HG03439 (cell line): ENCODE measurements around the gene SNX2.
A peak's percentile ranks its signal among the peaks of the same experiment; 100 is the strongest.

Source experiments
- ATAC-seq: cut with Tn5 transposase; IDR thresholded peaks from one replicate; pipeline ENCODE4 v1.9.1; 2021; ENCODE audit warnings: mild to moderate bottlenecking, moderate library complexity; ENCODE audit not compliant: unreplicated experiment

The SNX2 gene

GRCh38 chr5:122772446-122772845, 2.4 kb upstream of the SNX2 start:
- ATAC-seq: no peak

GRCh38 chr5:122773619-122774018, 1.3 kb upstream of the SNX2 start:
- no peak for ATAC-seq

DNA sequence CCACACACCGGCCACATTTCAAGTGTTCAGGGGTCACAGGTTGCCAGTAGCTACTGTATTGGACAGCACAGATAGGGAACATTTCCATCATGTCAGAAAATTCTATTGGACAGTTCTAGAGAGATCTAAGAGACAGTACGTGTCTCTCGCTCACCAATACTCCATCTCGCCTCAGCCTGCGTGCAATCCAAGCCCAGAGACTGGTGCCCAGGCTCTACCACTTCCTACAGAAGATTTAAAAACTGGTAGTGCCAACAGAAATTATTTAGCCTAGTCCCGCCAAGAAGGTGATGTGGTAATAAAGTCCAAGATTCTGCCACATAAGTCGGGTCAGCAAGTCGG, 390 bp upstream of the SNX2 start:
- ATAC-seq: peak; percentile 34

- no peak for ATAC-seq
These were observed 966 bp downstream of the SNX2 start for GRCh38 chr5:122775550-122776542.

- ATAC-seq: no peak
These were observed 3.3 kb downstream of the SNX2 start for GRCh38 chr5:122778157-122778556.

DNA sequence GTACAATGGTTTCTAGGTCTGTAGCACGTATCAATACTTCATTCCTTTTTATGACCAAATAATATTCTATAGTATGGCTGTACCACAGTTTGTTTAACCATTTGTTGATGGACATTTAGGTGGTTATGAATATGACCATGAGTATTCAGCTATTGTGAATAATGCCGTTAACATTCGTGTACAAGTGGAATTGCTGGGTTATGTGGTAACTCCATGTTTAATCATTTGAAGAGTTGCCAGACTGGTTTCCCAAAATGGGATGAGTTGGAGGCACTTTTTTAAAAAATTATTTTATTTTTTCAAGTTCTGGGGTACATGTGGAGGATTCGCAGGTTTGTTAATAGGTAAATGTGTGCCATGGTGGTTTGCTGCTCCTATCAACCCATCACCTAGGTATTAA, 4.6 kb downstream of the SNX2 start:
- no peak for ATAC-seq

- no peak for ATAC-seq
These were observed 5.4 kb downstream of the SNX2 start for GRCh38 chr5:122780296-122780695.

GRCh38 chr5:122781465-122781864, 6.6 kb downstream of the SNX2 start:
- no peak for ATAC-seq

DNA sequence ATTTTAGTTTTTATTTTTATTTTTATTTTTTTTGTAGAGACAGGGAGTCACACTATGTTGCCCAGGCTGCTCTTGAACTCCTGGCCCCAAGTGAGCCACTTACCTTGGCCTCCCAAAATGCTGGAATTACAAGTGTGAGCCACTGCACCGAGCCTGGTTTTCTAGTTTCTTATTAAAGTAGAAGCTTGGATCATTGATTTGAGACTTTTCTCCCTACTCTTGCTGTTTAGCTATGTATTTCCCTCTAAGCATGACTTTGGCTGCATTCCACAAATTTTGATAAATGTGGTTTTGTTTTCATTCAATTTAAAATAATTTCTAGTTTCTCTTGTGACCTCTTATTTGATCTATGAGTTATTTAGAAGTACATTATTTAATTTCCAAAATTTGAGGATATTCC, 10.4 kb downstream of the SNX2 start:
- no peak for ATAC-seq

DNA sequence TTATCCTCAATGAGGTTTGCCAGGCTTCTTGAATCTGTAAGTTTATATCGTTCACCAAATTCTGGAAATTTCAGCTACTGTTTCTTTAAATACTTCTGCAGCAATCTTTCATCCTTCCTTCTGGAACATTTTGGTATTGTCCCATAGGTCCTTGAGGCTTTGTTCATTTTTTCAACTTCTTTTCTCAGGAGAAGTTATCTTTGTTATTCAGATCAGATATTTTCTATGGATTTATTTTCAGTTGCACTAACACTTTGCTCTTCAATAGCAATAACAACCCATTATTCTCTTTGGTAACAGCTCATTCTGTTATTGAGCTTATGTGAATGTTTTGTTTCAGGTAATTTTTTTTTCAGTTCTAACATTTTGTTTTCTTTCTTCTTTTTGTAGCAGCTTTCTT, 13.5 kb downstream of the SNX2 start:
- ATAC-seq: no peak

GRCh38 chr5:122788996-122789395, 14.1 kb downstream of the SNX2 start:
- no peak for ATAC-seq

DNA sequence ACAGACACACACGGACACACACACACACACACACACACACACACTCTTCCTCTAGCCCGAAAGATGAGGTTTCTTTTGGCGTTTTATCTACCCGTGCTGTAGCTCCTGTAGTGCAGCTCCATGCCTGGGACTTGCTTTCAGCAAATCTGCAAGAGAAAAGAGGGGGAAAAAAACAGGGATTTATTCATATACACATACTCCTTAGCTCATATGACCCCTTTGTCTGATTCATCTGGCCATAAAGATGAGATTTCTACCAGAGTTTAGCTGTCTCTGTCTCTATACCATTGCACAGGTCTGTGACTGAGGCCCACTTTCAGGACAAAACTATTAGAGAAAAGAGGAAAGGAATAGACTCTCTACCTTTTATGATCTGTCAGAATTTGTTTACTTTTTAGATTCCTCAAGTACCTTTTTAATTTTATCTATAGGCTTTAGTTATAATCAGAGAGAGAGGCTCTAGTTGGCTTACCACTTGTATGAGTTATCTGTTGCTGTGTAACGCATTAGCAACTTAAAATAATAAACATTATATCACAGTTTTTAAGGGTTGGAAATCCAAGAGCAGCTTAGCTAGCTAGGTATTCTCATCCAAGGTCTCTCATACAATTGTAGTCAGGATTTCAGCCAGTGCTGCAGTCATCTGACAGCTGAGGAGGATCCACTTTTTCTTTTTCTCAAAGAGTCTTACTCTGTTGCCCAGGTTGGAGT, 14.7 kb downstream of the SNX2 start:
- no peak for ATAC-seq

DNA sequence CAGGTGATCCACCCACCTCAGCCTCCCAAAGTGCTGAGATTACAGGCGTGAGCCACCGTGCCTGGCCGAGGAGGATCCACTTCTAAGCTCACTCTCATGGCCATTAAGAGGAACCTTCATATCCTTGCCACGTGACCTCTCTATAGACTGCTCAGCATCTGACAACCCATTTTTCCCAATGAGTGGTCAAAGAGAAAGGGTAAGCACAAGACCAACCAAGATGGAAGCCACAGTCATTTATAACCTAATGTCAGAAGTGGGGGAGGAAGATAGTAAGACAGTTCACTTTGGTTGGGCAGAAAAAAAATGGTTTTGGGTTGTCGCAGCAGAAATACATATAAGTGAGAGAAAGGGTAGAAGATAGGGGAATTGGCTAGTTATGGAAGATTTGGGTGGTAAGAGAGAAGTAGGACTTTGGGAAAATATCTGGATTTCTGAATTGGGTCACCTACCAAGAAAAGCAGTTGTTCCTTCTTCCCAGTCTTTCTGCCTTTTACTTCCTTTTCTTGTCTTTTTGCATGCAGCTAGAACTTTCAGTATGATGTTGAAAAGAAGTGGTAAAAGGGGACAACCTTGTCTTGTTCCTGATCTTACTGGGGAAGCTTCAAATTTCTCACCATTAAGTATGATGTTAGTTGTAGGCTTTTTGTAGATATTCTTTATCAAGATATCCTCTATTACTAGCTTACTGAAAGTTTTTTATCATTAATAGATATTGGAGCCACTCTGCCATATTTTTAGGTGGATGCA, 15.6 kb downstream of the SNX2 start:
- no peak for ATAC-seq

DNA sequence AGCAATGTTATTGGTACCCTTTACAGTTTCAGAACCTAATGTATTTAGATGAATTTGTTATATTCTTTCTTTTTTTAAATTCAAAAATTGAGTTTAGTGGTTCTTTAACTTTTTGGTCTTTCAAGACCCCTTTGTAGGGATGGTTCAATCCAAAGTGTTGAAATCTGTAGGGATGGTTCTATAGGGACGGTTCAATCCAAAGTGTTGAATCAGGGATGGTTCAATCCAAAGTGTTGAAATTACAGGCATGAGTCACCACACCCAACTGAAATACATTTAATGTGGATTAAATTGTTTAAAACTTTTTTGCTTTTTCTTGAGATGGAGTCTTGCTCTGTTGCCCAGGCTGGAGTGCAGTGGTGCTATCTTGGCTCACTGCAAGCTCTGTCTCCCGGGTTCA, 30.6 kb downstream of the SNX2 start:
- no peak for ATAC-seq

GRCh38 chr5:122810405-122810804, 35.5 kb downstream of the SNX2 start:
- ATAC-seq: no peak

DNA sequence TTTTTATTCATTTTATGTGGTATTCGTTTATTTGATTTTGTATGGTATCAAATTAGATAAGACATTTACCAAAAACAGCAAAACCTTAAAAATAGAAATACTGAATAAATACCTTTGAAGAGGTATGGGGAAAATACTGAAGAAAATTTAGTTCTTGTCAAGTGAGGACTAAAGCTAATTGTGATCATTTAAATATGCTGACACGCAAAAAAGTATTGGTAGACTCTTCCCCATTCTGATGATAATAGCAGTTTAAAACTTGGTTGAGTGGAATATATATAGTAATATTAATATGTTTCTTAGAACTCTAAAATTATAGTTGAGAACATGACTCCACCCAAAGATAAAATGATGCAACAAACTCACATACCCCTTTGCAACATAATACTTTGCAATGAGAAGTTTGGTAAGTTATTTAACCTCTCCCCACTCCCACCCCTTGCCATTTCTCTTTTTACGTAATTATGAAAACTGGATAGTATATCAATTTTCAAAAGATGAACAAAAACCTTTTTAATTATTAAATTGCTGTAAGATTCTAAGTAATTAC, 40.4 kb downstream of the SNX2 start:
- ATAC-seq: no peak

GRCh38 chr5:122816756-122817155, 41.9 kb downstream of the SNX2 start:
- ATAC-seq: no peak

GRCh38 chr5:122831984-122832383, 57.1 kb downstream of the SNX2 start:
- ATAC-seq: no peak

DNA sequence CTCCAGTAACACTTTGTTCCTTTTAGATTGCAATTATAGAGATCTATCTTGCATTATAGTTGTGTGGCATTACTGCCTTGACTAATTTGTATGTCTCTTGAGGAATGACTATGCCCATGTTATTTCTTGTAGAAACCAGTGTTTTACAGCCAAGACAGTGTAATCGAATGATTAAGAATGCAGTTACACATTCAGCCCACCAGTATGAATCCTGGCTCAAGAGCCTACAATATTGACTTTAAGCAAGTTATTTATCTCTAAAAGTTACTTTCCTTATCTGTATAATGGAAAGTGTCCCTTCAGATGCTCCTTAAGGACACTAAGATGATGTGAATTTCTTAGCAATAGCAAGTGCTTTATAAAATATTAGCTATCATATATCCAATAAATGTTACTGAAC, 60.8 kb downstream of the SNX2 start:
- ATAC-seq: no peak

DNA sequence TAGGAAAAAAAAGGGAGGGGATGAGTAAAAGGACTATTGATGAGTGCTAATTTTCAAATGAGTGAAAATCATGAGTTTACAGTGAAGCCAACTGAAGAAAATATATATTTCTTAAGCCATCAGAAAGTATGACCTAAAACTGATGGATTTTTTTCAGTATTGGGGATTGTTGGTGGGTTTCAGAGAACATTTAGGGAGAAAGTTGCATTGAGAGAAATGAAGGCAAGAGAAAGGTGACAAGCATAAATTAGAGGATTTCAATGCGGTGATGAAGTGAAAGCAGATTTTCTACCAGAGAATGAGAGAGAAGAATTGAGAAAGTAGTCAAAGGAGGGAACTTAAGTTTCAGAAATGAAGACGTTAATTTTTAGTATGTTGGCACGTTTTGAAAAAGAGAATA, 62.1 kb downstream of the SNX2 start:
- ATAC-seq: no peak

DNA sequence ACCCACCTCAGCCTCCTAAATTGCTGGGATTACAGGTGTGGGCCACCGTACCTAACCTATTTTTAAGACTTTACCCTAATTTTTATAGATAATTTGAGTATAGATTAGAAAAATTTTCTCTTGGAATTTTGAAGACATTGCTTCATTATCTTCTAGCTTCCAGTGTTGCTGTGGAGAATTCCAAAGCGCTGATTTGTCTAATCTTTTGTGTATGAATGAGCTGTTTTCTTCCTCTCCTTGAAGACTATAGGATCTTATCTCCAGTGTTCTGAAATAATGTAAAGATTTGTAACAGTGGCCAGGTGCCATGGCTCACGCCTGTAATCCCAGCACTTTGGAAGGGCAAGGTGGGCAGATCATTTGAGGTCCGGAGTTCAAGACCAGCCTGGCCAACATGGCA, 64.9 kb downstream of the SNX2 start:
- ATAC-seq: no peak
